ENCODE data around the gene HOGA1. TPM values are rescaled to one million over a fixed set of nuclear protein-coding genes. Genes with fewer than 3 reads are reported as not detected.

HOGA1 gene
- total RNA-seq, 6 experiments from 2014 or later, result 16.8 to 92.9 (median 36.5) TPM

DNA sequence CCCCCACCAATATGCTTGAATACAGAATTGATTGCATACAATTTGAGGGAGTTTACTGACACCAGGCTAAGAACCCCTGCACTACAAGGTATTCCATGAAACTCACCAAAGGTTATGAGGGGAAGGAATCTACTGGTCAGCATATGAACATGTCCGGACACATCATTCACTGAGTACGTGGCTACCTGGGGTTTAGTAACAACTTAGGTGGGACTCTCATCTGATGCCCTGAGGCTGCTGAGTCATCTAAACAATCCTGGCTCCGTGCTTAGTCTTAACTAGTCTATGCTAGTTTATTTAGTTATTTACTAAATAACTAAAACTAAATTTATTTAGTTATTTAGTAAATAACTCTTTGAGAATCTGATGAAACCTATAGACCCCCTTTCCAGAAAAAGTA, 67.6 kb downstream of the HOGA1 start:
- Histone ChIP-seq H3K4me3 (no peak overlapping the region), H3K27me3 (no peaks in the 10 kb centered on the region), H3K27ac (no peak overlapping the region), H3K9me3 (no peaks in the 10 kb centered on the region), H3K36me3 (peaks cover 7 to 35% (median 11%) of the 10 kb centered on the region in 4 donors), H3K4me1 (no peaks in the 10 kb centered on the region)
- TF ChIP-seq, protein P1, sequence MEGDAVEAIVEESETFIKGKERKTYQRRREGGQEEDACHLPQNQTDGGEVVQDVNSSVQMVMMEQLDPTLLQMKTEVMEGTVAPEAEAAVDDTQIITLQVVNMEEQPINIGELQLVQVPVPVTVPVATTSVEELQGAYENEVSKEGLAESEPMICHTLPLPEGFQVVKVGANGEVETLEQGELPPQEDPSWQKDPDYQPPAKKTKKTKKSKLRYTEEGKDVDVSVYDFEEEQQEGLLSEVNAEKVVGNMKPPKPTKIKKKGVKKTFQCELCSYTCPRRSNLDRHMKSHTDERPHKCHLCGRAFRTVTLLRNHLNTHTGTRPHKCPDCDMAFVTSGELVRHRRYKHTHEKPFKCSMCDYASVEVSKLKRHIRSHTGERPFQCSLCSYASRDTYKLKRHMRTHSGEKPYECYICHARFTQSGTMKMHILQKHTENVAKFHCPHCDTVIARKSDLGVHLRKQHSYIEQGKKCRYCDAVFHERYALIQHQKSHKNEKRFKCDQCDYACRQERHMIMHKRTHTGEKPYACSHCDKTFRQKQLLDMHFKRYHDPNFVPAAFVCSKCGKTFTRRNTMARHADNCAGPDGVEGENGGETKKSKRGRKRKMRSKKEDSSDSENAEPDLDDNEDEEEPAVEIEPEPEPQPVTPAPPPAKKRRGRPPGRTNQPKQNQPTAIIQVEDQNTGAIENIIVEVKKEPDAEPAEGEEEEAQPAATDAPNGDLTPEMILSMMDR (IDR thresholded peaks at IDR 0.05), result no peak
- TF ChIP-seq POLR2A (IDR thresholded peaks at IDR 0.05), result no peak
- ATAC-seq (no peak), DNase-seq (no peak)
- 93% methylated on average over 3 of the region's 3 CpGs for WGBS (ENCODE audit: insufficient coverage, low coverage, low lambda C conversion rate, missing lambda C conversion rate)
- intact Hi-C loops (cut with DNase I), result no loop called here

DNA sequence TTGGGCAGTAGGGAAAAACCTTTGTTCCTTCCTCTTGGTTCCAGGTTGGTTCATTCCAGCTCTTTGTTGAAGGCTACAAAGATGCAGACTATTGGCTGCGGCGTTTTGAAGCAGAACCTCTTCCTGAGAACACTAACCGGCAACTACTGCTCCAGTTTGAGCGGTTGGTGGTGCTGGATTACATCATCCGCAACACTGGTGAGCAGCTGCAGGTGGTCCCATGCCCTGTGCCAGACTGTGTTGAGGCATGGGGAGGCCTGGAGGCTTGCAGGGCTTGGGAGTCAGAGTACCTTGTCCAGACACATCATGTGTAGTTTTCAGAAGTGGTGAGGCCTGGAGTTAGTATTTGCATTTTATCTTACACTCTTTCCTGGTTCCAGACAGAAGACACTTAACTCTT, 72.6 kb downstream of the HOGA1 start:
- intact Hi-C loops (cut with DNase I), result no loop called here
- ATAC-seq (no peak), DNase-seq (no peak)
- Histone ChIP-seq H3K9me3 (no peaks in the 10 kb centered on the region), H3K36me3 (peaks cover 5 to 34% (median 12%) of the 10 kb centered on the region in 4 donors), H3K4me3 (no peak overlapping the region), H3K4me1 (no peaks in the 10 kb centered on the region), H3K27ac (no peak overlapping the region), H3K27me3 (no peaks in the 10 kb centered on the region)
- whole genome bisulfite sequencing (ENCODE audit: insufficient coverage, low coverage, low lambda C conversion rate, missing lambda C conversion rate), result 100% methylated on average over 2 of the region's 5 CpGs
- no peak for TF ChIP-seq POLR2A (IDR thresholded peaks at IDR 0.05)
- TF ChIP-seq, protein P1 (IDR thresholded peaks at IDR 0.05), result no peak

DNA sequence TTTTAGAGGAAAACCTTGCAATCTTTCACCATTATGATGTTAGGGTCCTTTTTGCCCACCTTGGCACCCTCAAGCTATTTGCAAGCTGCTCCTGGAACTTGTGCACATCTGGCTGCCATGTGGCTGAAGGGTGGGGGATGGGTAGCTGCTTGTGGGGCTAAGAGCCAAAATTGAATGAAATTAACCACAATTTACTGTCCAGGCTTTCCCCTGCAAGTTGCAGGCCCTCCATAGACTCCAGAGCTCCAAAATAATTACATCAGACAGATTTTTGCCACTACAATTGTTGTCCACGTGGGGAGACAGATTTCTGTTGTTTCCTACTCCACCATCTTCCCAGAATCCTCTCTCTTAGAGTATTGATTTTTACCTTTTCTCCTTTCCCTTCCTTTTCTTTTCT, 75.4 kb downstream of the HOGA1 start:
- ATAC-seq, result no peak

More for the DNA sequence above, 75.4 kb downstream of the HOGA1 start:
- H3K27me3 ChIP-seq, result no peaks in the 10 kb centered on the region
- WGBS (ENCODE audit: insufficient coverage, low coverage, low lambda C conversion rate, missing lambda C conversion rate), result 52% methylated on average over 1 of the region's 1 CpG
- intact Hi-C loops (cut with DNase I), result no loop called here
- no peaks in the 10 kb centered on the region for H3K9me3 ChIP-seq
- no peak overlapping the region for H3K4me3 ChIP-seq
- H3K27ac ChIP-seq, result no peak overlapping the region
- H3K36me3 ChIP-seq, result peaks cover 0 to 16% (median 6%) of the 10 kb centered on the region in 4 donors
- TF ChIP-seq POLR2A (IDR thresholded peaks at IDR 0.05), result no peak
- TF ChIP-seq, protein P1 (IDR thresholded peaks at IDR 0.05), result no peak
- DNase-seq, result no peak
- peaks cover 0 to 11% (median 3%) of the 10 kb centered on the region in 4 donors for H3K4me1 ChIP-seq

Other genes with a start within 250 kb of the HOGA1 start
- gene FRAT2, start 249.7 kb upstream of the HOGA1 start, total RNA-seq, result 10 to 100 TPM in 2 of 6 experiments, 1 to 10 TPM in 4; 8.3 to 11.4 (median 9.7) TPM
- gene RRP12, start 183.0 kb upstream of the HOGA1 start, total RNA-seq, result 10 to 100 TPM in 3 of 6 experiments, 1 to 10 TPM in 3; 6.7 to 23.2 (median 10.2) TPM
- 100 to 1,000 TPM; 100 to 228 (median 162) TPM for gene PGAM1, start 158.2 kb upstream of the HOGA1 start, total RNA-seq
- 10 to 100 TPM in 5 of 6 experiments, 1 to 10 TPM in 1; 9.2 to 19.1 (median 11.8) TPM for gene EXOSC1, start 138.4 kb upstream of the HOGA1 start, total RNA-seq
- gene ZDHHC16, start 138.2 kb upstream of the HOGA1 start, total RNA-seq, result 10 to 100 TPM; 15.8 to 27.0 (median 22.8) TPM
- 10 to 100 TPM; 18.7 to 40.7 (median 20.3) TPM for gene MMS19, start 86.0 kb upstream of the HOGA1 start, total RNA-seq
- gene UBTD1, start 85.5 kb upstream of the HOGA1 start, total RNA-seq, result 1 to 10 TPM; 5.4 to 8.8 (median 7.0) TPM
- under 1 TPM in 4 of 6 experiments, not detected in 2; 0.28 to 0.81 (median 0.50) TPM for gene ANKRD2, start 11.6 kb upstream of the HOGA1 start, total RNA-seq
- 1 to 10 TPM in 5 of 6 experiments, not detected in 1; 1.2 to 4.1 (median 2.2) TPM for gene C10orf62, start 5.3 kb downstream of the HOGA1 start, total RNA-seq
- gene MORN4, start 49.1 kb downstream of the HOGA1 start, total RNA-seq, result 1 to 10 TPM in 4 of 6 experiments, under 1 TPM in 2; 0.69 to 3.9 (median 1.6) TPM
- 10 to 100 TPM in 3 of 6 experiments, 1 to 10 TPM in 3; 6.2 to 18.1 (median 11.4) TPM for gene PI4K2A, start 56.3 kb downstream of the HOGA1 start, total RNA-seq
- gene AVPI1, start 102.9 kb downstream of the HOGA1 start, total RNA-seq, result 10 to 100 TPM; 10.3 to 27.0 (median 20.2) TPM
- gene MARVELD1, start 129.3 kb downstream of the HOGA1 start, total RNA-seq, result 1 to 10 TPM; 1.5 to 3.1 (median 2.3) TPM
- 10 to 100 TPM in 5 of 6 experiments, 1 to 10 TPM in 1; 9.2 to 19.3 (median 12.6) TPM for gene ZFYVE27, start 152.7 kb downstream of the HOGA1 start, total RNA-seq
- gene SFRP5, start 187.6 kb downstream of the HOGA1 start, total RNA-seq, result 1 to 10 TPM; 1.6 to 6.6 (median 4.5) TPM

All from right lobe of liver (tissue), 6 donors.